Mononuclear cell (primary cell): ENCODE measurements around the gene POLR1G. TPM values are rescaled to one million over a fixed set of nuclear protein-coding genes. Genes with fewer than 3 reads are reported as not detected.

Source experiments
- total RNA-seq: library from RNA; depleted of rRNA; stranded (reverse); fragments of >200 nt; gene quantifications from one replicate; pipeline ENCODE4 v1.2.3, GENCODE V29; 2012

The POLR1G gene
- total RNA-seq, 1 donor: 0.10 TPM

Other genes starting within 250 kb of the POLR1G start
- 0.84 TPM for gene NKPD1, start 245.7 kb upstream of the POLR1G start, total RNA-seq
- gene TRAPPC6A, start 228.4 kb upstream of the POLR1G start, total RNA-seq: 30.9 TPM
- 7.3 TPM for gene BLOC1S3, start 227.9 kb upstream of the POLR1G start, total RNA-seq
- gene EXOC3L2, start 161.2 kb upstream of the POLR1G start, total RNA-seq: 0.31 TPM
- gene MARK4, start 155.4 kb upstream of the POLR1G start, total RNA-seq: 12.9 TPM
- gene CKM, start 83.8 kb upstream of the POLR1G start, total RNA-seq: not detected
- gene KLC3, start 65.9 kb upstream of the POLR1G start, total RNA-seq: 0.21 TPM
- 4.2 TPM for gene ERCC2, start 36.1 kb upstream of the POLR1G start, total RNA-seq
- gene PPP1R13L, start 1.6 kb upstream of the POLR1G start, total RNA-seq: 0.52 TPM
- 33.6 TPM for gene ERCC1, start 17.3 kb downstream of the POLR1G start, total RNA-seq
- gene FOSB, start 61.4 kb downstream of the POLR1G start, total RNA-seq: 337 TPM
- 1.5 TPM for gene RTN2, start 90.4 kb downstream of the POLR1G start, total RNA-seq
- 4.3 TPM for gene PPM1N, start 91.8 kb downstream of the POLR1G start, total RNA-seq
- gene VASP, start 100.8 kb downstream of the POLR1G start, total RNA-seq: 95.8 TPM
- 3.4 TPM for gene OPA3, start 178.2 kb downstream of the POLR1G start, total RNA-seq
- gene GPR4, start 195.6 kb downstream of the POLR1G start, total RNA-seq: not detected
- gene EML2, start 232.8 kb downstream of the POLR1G start, total RNA-seq: 13.9 TPM